A673 (cell line): ENCODE measurements around the gene TUT7.

ENCODE experiments used
- EZH2 ChIP-seq: fragments of 200-600 bp; sonication (generic); IDR thresholded peaks from 2 replicates; pipeline ENCODE4 v1.6.1; 2017; ENCODE audit warnings: borderline replicate concordance, low read depth, mild to moderate bottlenecking, mixed read lengths, antibody characterized with exemption, low read length; ENCODE audit not compliant: poor library complexity, severe bottlenecking
- TF ChIP-seq, protein P1 (sequence below): fragments of 300-800, 200-600 bp; sonication (generic); conservative IDR thresholded peaks from 2 replicates; pipeline ENCODE4 v1.5.1; 2017; ENCODE audit warnings: low read depth, mild to moderate bottlenecking, antibody characterized with exemption, low read length, moderate library complexity, mixed read lengths

DNA sequence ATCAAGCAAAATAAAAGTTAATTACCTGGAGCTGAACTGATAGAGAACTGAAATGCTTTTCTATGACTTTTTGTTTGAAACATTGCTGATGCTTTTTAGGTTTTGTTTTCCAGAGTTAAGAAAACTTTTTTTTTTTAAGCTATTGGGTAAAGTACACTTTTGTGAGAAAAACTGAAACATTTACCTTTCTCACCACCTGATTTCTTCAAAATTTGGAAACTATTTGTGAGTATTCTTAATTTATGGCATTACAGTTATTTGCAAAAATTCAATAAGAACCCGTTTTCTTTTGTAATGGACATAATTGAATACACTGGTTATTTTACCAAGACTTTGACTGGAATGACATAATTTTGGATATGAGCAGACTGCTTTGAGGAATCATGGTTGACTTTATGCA is 101.3 kb downstream of the TUT7 start:
- TF ChIP-seq, protein P1, sequence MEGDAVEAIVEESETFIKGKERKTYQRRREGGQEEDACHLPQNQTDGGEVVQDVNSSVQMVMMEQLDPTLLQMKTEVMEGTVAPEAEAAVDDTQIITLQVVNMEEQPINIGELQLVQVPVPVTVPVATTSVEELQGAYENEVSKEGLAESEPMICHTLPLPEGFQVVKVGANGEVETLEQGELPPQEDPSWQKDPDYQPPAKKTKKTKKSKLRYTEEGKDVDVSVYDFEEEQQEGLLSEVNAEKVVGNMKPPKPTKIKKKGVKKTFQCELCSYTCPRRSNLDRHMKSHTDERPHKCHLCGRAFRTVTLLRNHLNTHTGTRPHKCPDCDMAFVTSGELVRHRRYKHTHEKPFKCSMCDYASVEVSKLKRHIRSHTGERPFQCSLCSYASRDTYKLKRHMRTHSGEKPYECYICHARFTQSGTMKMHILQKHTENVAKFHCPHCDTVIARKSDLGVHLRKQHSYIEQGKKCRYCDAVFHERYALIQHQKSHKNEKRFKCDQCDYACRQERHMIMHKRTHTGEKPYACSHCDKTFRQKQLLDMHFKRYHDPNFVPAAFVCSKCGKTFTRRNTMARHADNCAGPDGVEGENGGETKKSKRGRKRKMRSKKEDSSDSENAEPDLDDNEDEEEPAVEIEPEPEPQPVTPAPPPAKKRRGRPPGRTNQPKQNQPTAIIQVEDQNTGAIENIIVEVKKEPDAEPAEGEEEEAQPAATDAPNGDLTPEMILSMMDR = no peak
- no peak for TF ChIP-seq EZH2
